Fibroblast of lung (primary cell): ENCODE data around the gene PTPN13.

Source experiments
- CTCF ChIP-seq, 2 donors: IDR thresholded peaks in 1 of 2; conservative IDR thresholded peaks in 1 of 2; 1 replicate in 1 of 2; 2 replicates in 1 of 2; pipeline ENCODE4 v1.5.1; 2011 to 2012; ENCODE audit warnings: low read length in 2 of 2, control low read depth in 1 of 2, inconsistent platforms in 1 of 2, low read depth in 1 of 2, mild to moderate bottlenecking in 1 of 2
- EZH2 ChIP-seq: IDR thresholded peaks from 2 replicates; pipeline ENCODE4 v1.5.1; 2012; ENCODE audit warnings: low read length, control low read depth, mild to moderate bottlenecking; ENCODE audit errors: missing control alignments

GRCh38 chr4:86644892-86645291 lies 50.8 kb downstream of the PTPN13 start:
- TF ChIP-seq EZH2, result no peak
- no peak for TF ChIP-seq CTCF (conservative IDR thresholded peaks at IDR 0.05 in 1 of 2, IDR thresholded peaks at IDR 0.05 in 1 of 2; ENCODE audit: low read depth in 1 of 2, low read length in 2 of 2)
